Activated naive CD8-positive, alpha-beta T cell treated with anti-CD3 and anti-CD28 coated beads, Interleukin-2, amount 50 U/mL, for 24 hours (primary cell): ENCODE results near the gene ARHGDIB.

Source experiments
- ATAC-seq: fragments of 150-1000 bp; cut with Tn5 transposase; one replicate; pipeline ENCODE4 v1.10.0; 2021
- DNase-seq: peaks from one replicate; pipeline ENCODE4 v3.0.0; 2021
- H3K27ac Mint-ChIP-seq: one replicate; pipeline ENCODE4 v1.8.0; 2021; ENCODE audit warnings: mild to moderate bottlenecking, mixed read lengths
- H3K27me3 Mint-ChIP-seq: one replicate; pipeline ENCODE4 v1.8.0; 2021; ENCODE audit warnings: mixed read lengths
- H3K36me3 Mint-ChIP-seq: one replicate; pipeline ENCODE4 v1.8.0; 2021; ENCODE audit warnings: low read depth, mixed read lengths
- H3K4me1 Mint-ChIP-seq: one replicate; pipeline ENCODE4 v1.8.0; 2021; ENCODE audit warnings: mixed read lengths
- H3K4me3 Mint-ChIP-seq: one replicate; pipeline ENCODE4 v1.8.0; 2021; ENCODE audit warnings: mild to moderate bottlenecking, moderate library complexity, mixed read lengths
- H3K9me3 Mint-ChIP-seq: one replicate; pipeline ENCODE4 v1.8.0; 2021; ENCODE audit warnings: mixed read lengths

ARHGDIB gene

DNA sequence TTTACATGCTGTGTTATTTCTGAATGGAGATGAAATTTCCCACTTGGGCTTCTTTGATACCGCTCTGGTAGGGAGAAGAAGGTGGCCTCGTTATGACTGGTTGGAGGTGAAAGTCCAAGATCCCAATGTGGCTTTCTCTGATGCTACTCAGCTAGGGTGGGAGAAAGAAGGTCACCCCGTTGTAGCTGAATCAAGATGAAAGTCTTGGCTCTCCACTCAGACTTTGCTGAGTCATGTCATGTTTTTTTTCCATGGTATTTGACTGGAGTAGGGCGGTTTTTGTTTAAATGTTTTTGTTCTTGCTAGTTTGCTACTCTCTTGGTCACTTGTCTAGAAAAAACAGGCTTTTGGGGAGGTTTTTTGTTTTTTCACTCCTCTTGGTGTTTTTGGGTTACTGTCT lies 9.1 kb upstream of the ARHGDIB start:
- H3K4me3 Mint-ChIP-seq, result no peak overlapping the region
- DNase-seq (no peak), ATAC-seq (peak; percentile 40)
- H3K27me3 Mint-ChIP-seq, result no peaks in the 10 kb centered on the region
- peaks cover 7% of the 10 kb centered on the region for H3K36me3 Mint-ChIP-seq
- H3K27ac Mint-ChIP-seq, result peak overlapping the region; percentile 39
- peaks cover 46% of the 10 kb centered on the region for H3K4me1 Mint-ChIP-seq
- peaks cover 13% of the 10 kb centered on the region for H3K9me3 Mint-ChIP-seq

DNA sequence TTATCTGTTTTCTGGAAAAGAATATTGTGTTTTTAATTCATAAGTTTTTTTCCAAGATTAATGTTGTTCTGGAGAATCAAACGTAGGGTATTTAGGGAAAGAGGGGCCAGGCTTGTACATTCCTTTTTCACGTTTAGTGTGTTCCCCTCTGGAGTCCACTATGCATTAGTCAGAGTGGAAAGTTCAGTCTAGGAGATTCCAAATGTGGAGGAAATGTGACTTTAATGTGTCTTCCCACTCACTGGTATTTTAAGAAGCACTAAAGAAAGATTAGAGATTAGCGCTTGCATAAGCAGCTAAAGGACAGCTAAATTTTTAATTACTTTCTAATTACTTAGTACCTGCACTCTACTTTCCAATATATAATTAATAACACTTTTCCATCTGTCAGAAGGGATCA lies 7.1 kb upstream of the ARHGDIB start:
- Mint-ChIP-seq H3K4me3 (no peak overlapping the region), H3K27ac (no peak overlapping the region), H3K4me1 (peaks cover 58% of the 10 kb centered on the region), H3K27me3 (no peaks in the 10 kb centered on the region), H3K9me3 (peaks cover 13% of the 10 kb centered on the region), H3K36me3 (peaks cover 7% of the 10 kb centered on the region)
- DNase-seq (no peak), ATAC-seq (no peak)

DNA sequence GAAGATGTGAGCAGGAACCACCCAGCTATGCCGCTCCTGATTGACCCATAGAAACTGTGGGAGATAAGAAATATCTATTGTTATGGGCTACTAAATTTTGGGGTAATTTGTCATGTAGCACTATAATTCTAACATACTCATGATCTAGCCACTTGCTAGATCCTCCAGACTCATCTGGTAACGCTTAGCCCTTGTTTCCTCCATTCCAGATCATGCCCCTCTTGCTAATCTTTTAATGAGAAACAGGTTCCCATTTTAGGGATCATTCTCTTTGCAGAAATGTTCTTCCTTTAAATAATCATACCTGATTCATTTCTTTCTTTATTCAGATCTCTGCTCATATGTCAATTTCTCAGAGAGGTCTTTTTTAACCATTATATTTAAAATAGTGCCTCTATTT lies 3.8 kb upstream of the ARHGDIB start:
- Mint-ChIP-seq H3K9me3 (peaks cover 7% of the 10 kb centered on the region), H3K27me3 (no peaks in the 10 kb centered on the region), H3K36me3 (peaks cover 3% of the 10 kb centered on the region), H3K4me3 (no peak overlapping the region), H3K4me1 (peaks cover 54% of the 10 kb centered on the region), H3K27ac (peak overlapping the region; percentile 91)
- no peak for ATAC-seq
- DNase-seq, result no peak

DNA sequence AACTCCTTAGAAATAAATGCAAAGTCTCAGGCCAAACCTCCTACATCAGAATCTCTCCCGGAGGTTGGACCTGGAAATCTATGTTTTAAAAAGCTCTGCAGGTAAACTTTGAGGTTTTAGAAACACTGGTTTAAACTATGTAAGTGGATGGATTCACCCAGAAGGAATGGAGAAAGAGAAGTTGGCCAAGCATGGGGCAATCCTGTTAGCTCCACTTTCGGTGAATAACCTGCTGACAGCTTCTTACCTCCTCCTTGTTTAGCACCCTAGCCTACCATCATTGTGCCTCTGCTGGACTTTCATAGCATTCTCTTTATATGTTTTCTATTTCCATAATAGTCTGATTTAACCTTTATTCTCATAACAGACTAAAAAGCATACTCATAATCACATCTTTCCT lies 3.0 kb upstream of the ARHGDIB start:
- DNase-seq (no peak), ATAC-seq (no peak)
- peaks cover 3% of the 10 kb centered on the region for H3K9me3 Mint-ChIP-seq
- peak overlapping the region; percentile 91 for H3K27ac Mint-ChIP-seq
- peaks cover 55% of the 10 kb centered on the region for H3K4me1 Mint-ChIP-seq
- H3K4me3 Mint-ChIP-seq, result no peak overlapping the region
- peaks cover 3% of the 10 kb centered on the region for H3K36me3 Mint-ChIP-seq
- no peaks in the 10 kb centered on the region for H3K27me3 Mint-ChIP-seq

DNA sequence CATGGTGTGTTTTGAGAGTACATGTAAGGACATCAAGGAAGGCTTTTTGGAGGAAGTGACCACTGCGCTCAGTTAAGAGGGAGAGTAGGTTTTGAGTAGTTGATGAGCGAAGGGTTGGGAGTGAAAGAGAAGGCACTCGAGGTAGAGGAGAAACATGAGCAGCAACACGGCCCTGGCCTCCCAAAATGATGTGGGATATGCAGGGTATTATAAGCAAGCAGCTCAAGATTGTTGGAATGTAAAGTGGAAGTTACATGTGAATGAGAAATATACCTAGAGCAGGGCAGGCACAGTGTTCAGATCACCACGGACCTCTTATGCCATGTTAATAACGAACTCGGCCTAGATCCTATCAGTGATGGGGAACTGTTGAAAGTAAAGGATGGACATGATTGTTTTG lies 2.1 kb upstream of the ARHGDIB start:
- ATAC-seq (no peak), DNase-seq (no peak)
- Mint-ChIP-seq H3K27ac (peak overlapping the region; percentile 91), H3K36me3 (peaks cover 6% of the 10 kb centered on the region), H3K27me3 (no peaks in the 10 kb centered on the region), H3K4me1 (peaks cover 57% of the 10 kb centered on the region), H3K9me3 (no peaks in the 10 kb centered on the region), H3K4me3 (peak overlapping the region; percentile 10)

DNA sequence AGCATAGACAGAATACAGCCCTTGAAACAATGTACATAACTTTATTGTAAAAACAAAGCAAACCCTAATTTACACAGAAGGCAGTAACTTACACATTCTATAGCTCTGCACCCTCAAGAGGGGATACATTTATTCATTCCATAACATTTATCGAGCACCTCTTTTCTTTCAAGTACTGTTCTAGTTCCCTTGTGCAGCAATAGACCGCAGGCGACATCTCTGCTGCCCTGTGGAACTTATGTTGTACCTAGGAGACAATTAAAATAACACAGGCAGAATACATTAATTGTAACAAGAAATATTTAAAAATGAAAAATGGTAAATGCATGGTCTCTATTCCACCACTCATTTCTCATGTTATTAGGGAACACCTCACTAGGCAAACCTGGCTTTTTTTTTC lies 1.4 kb upstream of the ARHGDIB start:
- no peaks in the 10 kb centered on the region for H3K9me3 Mint-ChIP-seq
- H3K4me1 Mint-ChIP-seq, result peaks cover 59% of the 10 kb centered on the region
- peak overlapping the region; percentile 89 for H3K4me3 Mint-ChIP-seq
- peaks cover 11% of the 10 kb centered on the region for H3K36me3 Mint-ChIP-seq
- ATAC-seq (no peak), DNase-seq (no peak)
- peak overlapping the region; percentile 91 for H3K27ac Mint-ChIP-seq
- no peaks in the 10 kb centered on the region for H3K27me3 Mint-ChIP-seq

DNA sequence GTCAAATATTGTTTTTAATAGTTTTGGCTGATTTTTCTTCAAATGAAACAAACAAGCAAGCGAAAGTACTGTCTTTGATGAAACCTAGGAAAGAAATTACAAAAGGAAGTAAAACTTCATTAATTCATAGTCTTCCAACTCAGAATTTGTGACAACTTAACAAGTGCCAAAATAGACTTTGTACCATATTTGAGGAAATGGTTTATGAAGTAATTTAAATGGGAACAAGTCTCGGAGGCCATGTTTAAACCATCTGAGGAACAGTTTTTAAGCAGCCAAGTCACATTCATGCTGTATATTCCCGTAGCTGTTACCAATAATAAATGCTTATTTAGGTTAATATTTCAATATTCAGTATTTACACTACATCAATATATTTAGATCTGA lies 745 bp upstream of the ARHGDIB start:
- Mint-ChIP-seq H3K4me3 (peak overlapping the region; percentile 89), H3K4me1 (peaks cover 60% of the 10 kb centered on the region), H3K9me3 (no peaks in the 10 kb centered on the region), H3K36me3 (peaks cover 13% of the 10 kb centered on the region), H3K27me3 (no peaks in the 10 kb centered on the region), H3K27ac (peak overlapping the region; percentile 91)
- DNase-seq (no peak), ATAC-seq (no peak)

DNA sequence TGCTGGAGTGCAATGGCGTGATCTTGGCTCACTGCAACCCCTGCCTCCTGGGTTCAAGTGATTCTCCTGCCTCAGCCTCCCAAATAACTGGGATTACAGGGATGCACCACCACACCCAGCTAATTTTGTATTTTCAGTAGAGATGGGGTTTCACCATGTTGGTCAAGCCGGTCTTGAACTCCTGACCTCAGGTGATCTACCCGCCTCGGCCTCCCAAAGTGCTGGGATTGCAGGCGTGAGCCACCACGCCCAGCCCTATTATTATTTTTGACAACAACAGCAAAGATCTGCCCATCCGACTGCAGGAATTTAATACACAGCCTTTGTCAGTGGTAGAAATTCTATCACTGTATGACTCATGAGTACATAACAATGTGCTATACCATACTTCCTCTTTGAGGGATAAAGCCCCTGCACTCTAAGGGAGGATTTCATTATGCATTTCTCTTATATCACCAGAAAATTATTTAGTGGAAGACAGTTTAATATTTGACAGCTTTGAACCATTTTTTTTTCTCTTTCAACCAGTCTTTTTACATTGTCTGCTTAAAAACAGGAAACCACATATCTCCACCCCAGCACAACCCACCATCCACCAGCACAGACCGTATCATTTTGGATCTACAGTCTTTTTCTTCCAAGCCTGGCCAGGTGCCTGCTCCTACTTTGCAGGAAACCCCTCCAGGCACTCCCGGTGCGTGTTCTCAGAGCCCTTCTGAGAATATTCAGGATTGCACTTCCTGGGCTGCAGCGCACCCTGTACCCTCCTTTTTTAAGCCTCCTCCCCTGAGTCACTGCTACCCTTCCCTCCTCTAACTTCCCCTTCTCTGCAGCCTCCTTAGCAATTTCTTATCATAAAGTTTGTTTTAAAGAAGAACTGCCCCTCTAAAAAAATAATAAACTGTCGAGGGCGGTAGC lies 594 bp downstream of the ARHGDIB start:
- Mint-ChIP-seq H3K36me3 (peaks cover 13% of the 10 kb centered on the region), H3K27me3 (no peaks in the 10 kb centered on the region), H3K27ac (peak overlapping the region; percentile 91), H3K4me1 (peaks cover 67% of the 10 kb centered on the region), H3K9me3 (no peaks in the 10 kb centered on the region), H3K4me3 (peak overlapping the region; percentile 89)
- DNase-seq (no peak), ATAC-seq (peak; percentile 51)

DNA sequence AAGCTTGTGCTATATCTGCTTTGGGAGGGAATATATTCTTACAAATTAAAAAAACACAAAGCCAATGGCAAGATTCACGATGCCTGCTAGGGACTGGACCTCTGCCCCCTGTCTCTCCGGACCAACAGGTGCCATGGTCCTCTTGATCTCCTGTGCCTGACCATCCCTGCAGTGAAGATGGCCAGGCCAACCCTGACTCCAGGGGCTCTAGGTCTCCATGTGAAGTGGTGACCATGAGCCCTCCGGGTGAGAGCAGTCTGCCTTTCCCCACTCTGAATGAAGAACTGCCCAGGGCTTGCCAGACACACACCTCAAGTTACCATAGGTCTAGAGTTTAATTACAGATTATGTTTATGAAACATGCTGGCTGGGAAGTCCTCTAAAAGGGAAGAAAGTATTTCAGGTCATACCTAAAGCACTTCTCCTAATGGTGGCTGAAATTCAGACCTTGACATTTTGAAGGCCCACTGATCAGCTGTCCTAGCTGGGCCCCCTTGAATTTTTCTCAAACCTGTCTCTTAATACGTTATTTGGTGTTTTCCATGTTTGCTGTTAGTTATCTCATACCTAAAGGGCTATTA lies 1.4 kb downstream of the ARHGDIB start:
- H3K4me1 Mint-ChIP-seq, result peaks cover 66% of the 10 kb centered on the region
- ATAC-seq (no peak), DNase-seq (no peak)
- H3K27me3 Mint-ChIP-seq, result no peaks in the 10 kb centered on the region
- peaks cover 17% of the 10 kb centered on the region for H3K36me3 Mint-ChIP-seq
- peak overlapping the region; percentile 89 for H3K4me3 Mint-ChIP-seq
- H3K27ac Mint-ChIP-seq, result peak overlapping the region; percentile 91
- no peaks in the 10 kb centered on the region for H3K9me3 Mint-ChIP-seq

DNA sequence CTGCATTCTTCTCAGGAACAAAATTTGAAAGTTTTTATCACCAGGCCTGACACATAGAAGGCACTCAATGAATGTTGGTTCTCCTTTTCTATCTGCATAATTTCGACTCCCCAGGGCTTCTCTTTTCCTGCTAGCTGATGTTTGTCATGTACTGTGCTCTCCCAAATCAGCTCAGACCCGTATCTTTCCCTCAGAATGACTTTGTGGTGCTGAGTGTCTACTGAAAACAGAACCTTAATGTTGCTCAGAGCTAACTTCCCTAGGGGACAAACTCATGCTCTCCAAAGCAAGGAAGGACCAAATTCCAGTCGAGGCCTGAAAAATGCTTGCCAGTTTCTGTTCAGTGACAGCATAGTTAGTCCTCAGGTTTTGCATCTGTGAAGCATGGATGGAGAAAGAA lies 1.9 kb downstream of the ARHGDIB start:
- no peaks in the 10 kb centered on the region for H3K9me3 Mint-ChIP-seq
- peak overlapping the region; percentile 89 for H3K4me3 Mint-ChIP-seq
- ATAC-seq (no peak), DNase-seq (no peak)
- no peaks in the 10 kb centered on the region for H3K27me3 Mint-ChIP-seq
- H3K36me3 Mint-ChIP-seq, result peaks cover 19% of the 10 kb centered on the region
- H3K4me1 Mint-ChIP-seq, result peaks cover 65% of the 10 kb centered on the region
- H3K27ac Mint-ChIP-seq, result peak overlapping the region; percentile 91

DNA sequence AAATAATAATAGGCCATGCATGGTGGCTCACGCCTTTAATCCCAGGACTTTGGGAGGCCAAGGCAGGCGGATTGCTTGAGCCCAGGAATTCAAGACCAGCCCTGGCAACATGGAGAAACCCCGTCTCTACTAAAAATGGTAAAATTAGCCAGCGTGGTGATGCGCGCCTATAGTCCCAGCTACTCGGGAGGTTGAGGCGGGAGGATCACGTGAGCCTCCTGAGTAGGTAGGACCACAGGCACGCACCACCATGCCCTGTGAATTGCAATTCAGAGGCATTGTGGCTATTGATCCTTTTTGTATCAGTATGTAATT lies 2.3 kb downstream of the ARHGDIB start:
- peaks cover 20% of the 10 kb centered on the region for H3K36me3 Mint-ChIP-seq
- peak overlapping the region; percentile 89 for H3K4me3 Mint-ChIP-seq
- no peaks in the 10 kb centered on the region for H3K9me3 Mint-ChIP-seq
- H3K4me1 Mint-ChIP-seq, result peaks cover 66% of the 10 kb centered on the region
- ATAC-seq (peak; percentile 18), DNase-seq (no peak)
- H3K27ac Mint-ChIP-seq, result peak overlapping the region; percentile 91
- H3K27me3 Mint-ChIP-seq, result no peaks in the 10 kb centered on the region

DNA sequence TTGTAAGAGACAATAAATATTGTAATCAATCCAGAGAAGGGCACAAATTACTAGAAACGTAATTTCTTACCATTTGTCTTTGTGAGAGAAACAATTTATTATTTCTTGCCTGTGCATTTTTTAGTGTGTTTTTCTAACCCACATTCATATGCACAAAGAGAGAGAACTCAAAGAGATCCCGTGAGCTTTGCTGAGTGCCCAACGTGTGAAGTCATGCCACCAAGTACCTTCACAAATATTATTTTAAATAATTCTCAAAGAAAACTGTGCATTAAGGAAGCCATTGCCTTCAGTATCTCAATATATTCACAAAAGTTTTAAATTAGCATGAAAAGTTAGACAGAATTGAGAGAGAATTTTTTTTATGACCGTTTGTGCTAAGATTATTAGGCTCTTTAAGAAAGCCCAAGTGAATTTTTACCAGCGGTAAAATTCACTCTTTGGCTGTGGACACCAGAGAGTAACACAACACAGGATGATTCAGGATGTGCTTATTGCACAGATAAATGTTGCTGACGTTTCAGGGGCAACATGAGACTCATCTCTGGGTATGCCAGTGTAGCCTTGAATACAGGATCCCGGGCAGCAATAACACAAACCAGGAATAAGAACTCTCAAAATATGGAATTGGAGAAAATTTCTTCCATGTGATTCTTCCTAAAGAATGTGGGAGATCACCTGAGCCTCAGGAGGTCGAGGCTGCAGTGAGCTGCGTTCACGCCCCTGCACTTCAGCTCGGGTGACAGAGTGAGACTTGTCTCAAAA lies 2.9 kb downstream of the ARHGDIB start:
- Mint-ChIP-seq H3K4me1 (peaks cover 66% of the 10 kb centered on the region), H3K4me3 (peak overlapping the region; percentile 89), H3K36me3 (peaks cover 20% of the 10 kb centered on the region), H3K27ac (peak overlapping the region; percentile 91), H3K27me3 (no peaks in the 10 kb centered on the region), H3K9me3 (no peaks in the 10 kb centered on the region)
- DNase-seq, result no peak
- peak; percentile 25 for ATAC-seq

DNA sequence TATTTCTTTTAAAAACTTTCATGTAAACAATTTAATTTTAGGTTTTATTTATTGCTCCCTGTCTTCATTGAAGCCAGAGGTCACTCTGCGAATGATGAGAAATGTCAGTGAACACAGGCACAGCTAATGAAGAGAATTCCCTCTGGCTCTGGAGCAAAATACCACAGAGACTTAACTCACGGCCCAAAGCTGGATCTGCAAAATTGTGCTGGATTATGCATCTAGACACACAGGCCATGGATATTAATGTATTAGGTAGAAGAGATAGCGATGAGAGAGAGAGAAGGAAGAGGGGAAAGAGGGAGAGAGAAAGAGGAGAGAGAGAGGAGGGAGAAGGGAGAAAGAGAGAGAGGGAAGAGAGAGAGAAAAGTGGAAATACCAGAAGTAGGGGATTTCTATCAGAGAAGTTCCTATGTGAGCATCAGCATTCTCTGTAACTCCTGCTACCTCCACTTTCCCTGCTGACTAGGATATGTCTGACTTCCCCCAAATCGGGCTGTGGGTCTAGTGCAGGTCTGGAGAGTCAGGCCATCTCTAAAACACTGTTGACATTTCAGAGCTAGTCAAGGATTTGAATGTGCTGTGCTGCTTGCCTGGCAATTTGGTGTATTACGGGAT lies 3.7 kb downstream of the ARHGDIB start:
- ATAC-seq, result no peak
- peaks cover 20% of the 10 kb centered on the region for H3K36me3 Mint-ChIP-seq
- no peaks in the 10 kb centered on the region for H3K9me3 Mint-ChIP-seq
- H3K27ac Mint-ChIP-seq, result peak overlapping the region; percentile 91
- H3K4me3 Mint-ChIP-seq, result peak overlapping the region; percentile 89
- H3K27me3 Mint-ChIP-seq, result no peaks in the 10 kb centered on the region
- H3K4me1 Mint-ChIP-seq, result peaks cover 68% of the 10 kb centered on the region
- DNase-seq, result no peak

DNA sequence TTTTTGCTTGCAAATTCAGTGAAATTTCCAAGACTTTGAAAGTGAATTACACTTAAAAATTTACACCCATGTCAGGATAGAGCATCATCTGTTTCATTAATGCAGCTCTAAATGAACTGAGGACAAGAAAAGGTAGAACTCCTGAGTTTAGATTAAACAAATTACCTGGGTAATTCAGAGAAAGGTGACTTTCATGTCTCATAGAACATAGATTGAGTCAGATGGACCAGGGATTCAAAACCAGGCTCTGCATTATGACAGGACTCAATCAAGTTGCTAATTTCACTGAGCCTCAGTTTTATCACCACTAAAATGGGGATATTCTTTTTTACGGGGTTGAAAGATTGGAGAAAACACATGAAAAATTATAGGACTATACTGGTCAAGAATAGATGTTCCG lies 4.5 kb downstream of the ARHGDIB start:
- ATAC-seq (no peak), DNase-seq (no peak)
- Mint-ChIP-seq H3K9me3 (no peaks in the 10 kb centered on the region), H3K27ac (peak overlapping the region; percentile 91), H3K27me3 (no peaks in the 10 kb centered on the region), H3K4me1 (peaks cover 74% of the 10 kb centered on the region), H3K36me3 (peaks cover 20% of the 10 kb centered on the region), H3K4me3 (peak overlapping the region; percentile 89)
